HepG2 (cell line): Measurements from ENCODE around the gene KRT17. TPM values are rescaled to one million over a fixed set of nuclear protein-coding genes. Genes with fewer than 3 reads are reported as not detected.

Source experiments
- ASH2L ChIP-seq: fragments of 300-600, 200-600 bp; sonication (generic); IDR thresholded peaks from 2 replicates; pipeline ENCODE4 v1.7.0; 2017; ENCODE audit warnings: low read depth, mild to moderate bottlenecking, moderate library complexity, mixed read lengths, low read length; ENCODE audit not compliant: insufficient read length
- EP300 ChIP-seq, 3 experiments: sonication (generic) in 1 of 3; formaldehyde crosslinking in 1 of 3; IDR thresholded peaks; 2 replicates each; pipeline versions ENCODE4 v1.5.1 to v1.6.1; 2011 to 2020; ENCODE audit warnings: low read depth in 2 of 3, low read length in 2 of 3, borderline replicate concordance in 1 of 3, improper control_type of control experiment in 1 of 3, mild to moderate bottlenecking in 1 of 3, missing genetic modification reagents in 1 of 3, moderate library complexity in 1 of 3
- HNRNPH1 ChIP-seq: fragments of 200-400 bp; formaldehyde crosslinking; optimal IDR thresholded peaks from 2 replicates; pipeline ENCODE3; 2017; ENCODE audit warnings: mild to moderate bottlenecking, low read depth, low read length
- NR2C2 ChIP-seq: sonication (generic); formaldehyde crosslinking; IDR thresholded peaks from 2 replicates; pipeline ENCODE4 v1.4.0; 2020; ENCODE audit warnings: missing genetic modification reagents, mild to moderate bottlenecking, moderate library complexity, borderline replicate concordance
- PHF5A ChIP-seq: IDR thresholded peaks from one replicate; pipeline ENCODE4 v1.6.1; 2018; ENCODE audit warnings: low read depth, missing genetic modification reagents; ENCODE audit not compliant: unreplicated experiment
- POGK ChIP-seq: sonication (generic); formaldehyde crosslinking; conservative IDR thresholded peaks from 2 replicates; pipeline ENCODE4 v1.8.0; 2022; ENCODE audit warnings: mild to moderate bottlenecking, moderate library complexity, missing genetic modification reagents
- SALL2 ChIP-seq: sonication (generic); formaldehyde crosslinking; IDR thresholded peaks from 2 replicates; pipeline ENCODE4 v1.8.1; 2023; ENCODE audit warnings: mild to moderate bottlenecking, missing genetic modification reagents, inconsistent platforms
- STAT6 ChIP-seq: sonication (generic); formaldehyde crosslinking; IDR thresholded peaks from 2 replicates; pipeline ENCODE4 v1.4.0; 2020; ENCODE audit warnings: missing genetic modification reagents, mild to moderate bottlenecking, borderline replicate concordance
- WIZ ChIP-seq: sonication (generic); formaldehyde crosslinking; IDR thresholded peaks from 2 replicates; pipeline ENCODE4 v1.5.1; 2020; ENCODE audit warnings: mild to moderate bottlenecking, missing genetic modification reagents
- ZFP82 ChIP-seq: sonication (generic); formaldehyde crosslinking; IDR thresholded peaks from 2 replicates; pipeline ENCODE4 v1.5.1; 2020; ENCODE audit warnings: mild to moderate bottlenecking, missing genetic modification reagents, borderline replicate concordance
- ZMYM2 ChIP-seq: sonication (generic); formaldehyde crosslinking; IDR thresholded peaks from 2 replicates; pipeline ENCODE4 v1.8.0; 2022; ENCODE audit warnings: mild to moderate bottlenecking, missing genetic modification reagents
- ZNF296 ChIP-seq: sonication (generic); formaldehyde crosslinking; conservative IDR thresholded peaks from 2 replicates; pipeline ENCODE4 v1.5.0; 2020; ENCODE audit warnings: mild to moderate bottlenecking, missing genetic modification reagents
- ZNF432 ChIP-seq: sonication (generic); formaldehyde crosslinking; IDR thresholded peaks from 2 replicates; pipeline ENCODE4 v1.5.0; 2020; ENCODE audit warnings: missing genetic modification reagents, mild to moderate bottlenecking, borderline replicate concordance
- ZNF547 ChIP-seq: sonication (generic); formaldehyde crosslinking; IDR thresholded peaks from 2 replicates; pipeline ENCODE4 v1.5.1; 2020; ENCODE audit warnings: mild to moderate bottlenecking, missing genetic modification reagents
- ZNF644 ChIP-seq: IDR thresholded peaks from 2 replicates; pipeline ENCODE4 v1.6.1; 2016; ENCODE audit warnings: low read depth
- ZSCAN9 ChIP-seq: IDR thresholded peaks from 2 replicates; pipeline ENCODE4 v1.6.1; 2016; ENCODE audit warnings: borderline replicate concordance
- polyA plus RNA-seq, 8 experiments: library from polyadenylated mRNA; depleted of rRNA in 3 of 8; stranded (reverse) in 7 of 8; unstranded in 1 of 8; fragments of >200 nt; fragmentation: Illumina TruSeq in 4 of 8; extraction: Trizol in 4 of 8; gene quantifications; 2 replicates each; pipeline versions ENCODE4 v1.2.1 to v1.2.3, GENCODE V29; 2011 to 2016; ENCODE audit warnings: low read depth in 4 of 8, missing spikeins in 1 of 8, mixed read lengths in 1 of 8; ENCODE audit not compliant: insufficient read depth in 1 of 8
- total RNA-seq, 5 experiments: library from RNA; depleted of rRNA; stranded (reverse); fragments of >200 nt; fragmentation: Illumina TruSeq; extraction: Trizol; gene quantifications; 2 replicates each; pipeline ENCODE4 v1.2.3, GENCODE V29; 2016; ENCODE audit warnings: low read depth in 1 of 5
- TF ChIP-seq, protein P1 (sequence below): sonication (generic); formaldehyde crosslinking; IDR thresholded peaks from 2 replicates; pipeline ENCODE4 v1.4.0; 2020; ENCODE audit warnings: mild to moderate bottlenecking, missing genetic modification reagents
- TF ChIP-seq, protein P2 (sequence below): sonication (generic); formaldehyde crosslinking; IDR thresholded peaks from 2 replicates; pipeline ENCODE4 v1.5.0; 2020; ENCODE audit warnings: mild to moderate bottlenecking, low read depth, missing genetic modification reagents, borderline replicate concordance
- TF ChIP-seq, protein P3 (sequence below): sonication (generic); formaldehyde crosslinking; IDR thresholded peaks from 2 replicates; pipeline ENCODE4 v1.4.0; 2020; ENCODE audit warnings: mild to moderate bottlenecking, missing genetic modification reagents
- TF ChIP-seq, protein P4 (sequence below): sonication (generic); formaldehyde crosslinking; IDR thresholded peaks from 2 replicates; pipeline ENCODE4 v1.4.0; 2020; ENCODE audit warnings: missing genetic modification reagents

The KRT17 gene
- total and polyA plus RNA-seq, 2 of the 13 experiments (the other 11 are each of a cell fraction or from before 2014, with no cell fraction given): 0.38 to 0.82 TPM

DNA sequence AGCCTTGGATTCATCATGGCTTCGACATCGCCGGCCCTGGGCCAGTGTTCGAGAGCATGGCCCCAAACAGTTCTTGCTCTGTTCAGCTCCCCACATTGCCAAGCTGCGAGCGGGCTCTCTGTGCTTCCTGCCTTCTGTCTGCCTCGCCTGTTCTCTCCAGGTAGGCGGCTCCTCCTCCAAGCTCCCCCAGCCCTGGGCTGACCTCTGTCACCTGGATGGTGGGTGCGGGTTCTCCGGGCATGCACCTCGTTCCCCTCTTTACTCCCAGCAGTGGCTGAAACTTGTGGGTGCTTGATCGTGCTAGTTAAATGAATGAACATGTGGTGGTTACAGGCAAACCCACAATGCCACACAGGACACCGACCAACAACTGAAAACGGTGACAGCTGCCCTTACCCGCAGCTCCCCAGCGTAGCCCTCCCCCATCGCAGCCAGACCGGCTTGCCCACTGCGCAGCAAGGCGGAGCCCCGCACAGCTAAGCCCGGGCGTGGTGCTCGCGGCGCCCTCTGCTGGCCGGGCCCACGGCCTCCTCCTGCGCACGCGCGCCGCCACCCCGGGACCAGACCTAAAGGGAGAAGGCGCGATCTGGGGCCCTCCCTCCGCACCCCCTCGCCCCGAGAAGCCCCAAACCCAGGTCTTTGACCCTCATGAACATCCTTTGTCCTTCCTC lies 41.3 kb upstream of the KRT17 start (continued):
- TF ChIP-seq POGK (peak; percentile 59; the same call in 1 of the 2 replicates), WIZ (CRISPR knock-in tag) (0 out of 2 replicates have a peak, but pooled peaks have one; percentile 68), ZFP82 (CRISPR knock-in tag) (no peak; the same call in 1 of the 2 replicates), ZNF296 (CRISPR knock-in tag) (no peak), ZNF432 (CRISPR knock-in tag) (no peak), ZNF644 (CRISPR knock-in tag) (peak; percentile 51; the same call in 1 of the 2 replicates), PHF5A (no peak), EP300 (IDR thresholded peaks at IDR 0.05; ENCODE audit: low read depth in 2 of 2, low read length in 2 of 2) (no peak), EP300 (CRISPR knock-in tag; IDR thresholded peaks at IDR 0.05; ENCODE audit: borderline replicate concordance) (peak; percentile 17; the same call in 1 of the 2 replicates), NR2C2 (CRISPR knock-in tag) (no peak), ZNF547 (CRISPR knock-in tag) (no peak; the same call in 1 of the 2 replicates), HNRNPH1 (no peak), ZMYM2 (peak; percentile 22; the same call in 1 of the 2 replicates), ASH2L (no peak), ZSCAN9 (CRISPR knock-in tag) (no peak), STAT6 (CRISPR knock-in tag) (no peak; the same call in 1 of the 2 replicates), SALL2 (CRISPR knock-in tag) (peak; percentile 40; the same call in 1 of the 2 replicates)
- TF ChIP-seq, protein P1, sequence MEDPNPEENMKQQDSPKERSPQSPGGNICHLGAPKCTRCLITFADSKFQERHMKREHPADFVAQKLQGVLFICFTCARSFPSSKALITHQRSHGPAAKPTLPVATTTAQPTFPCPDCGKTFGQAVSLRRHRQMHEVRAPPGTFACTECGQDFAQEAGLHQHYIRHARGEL: no peak
- TF ChIP-seq, protein P2, sequence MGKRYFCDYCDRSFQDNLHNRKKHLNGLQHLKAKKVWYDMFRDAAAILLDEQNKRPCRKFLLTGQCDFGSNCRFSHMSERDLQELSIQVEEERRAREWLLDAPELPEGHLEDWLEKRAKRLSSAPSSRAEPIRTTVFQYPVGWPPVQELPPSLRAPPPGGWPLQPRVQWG (CRISPR knock-in tag): no peak
- TF ChIP-seq, protein P3, sequence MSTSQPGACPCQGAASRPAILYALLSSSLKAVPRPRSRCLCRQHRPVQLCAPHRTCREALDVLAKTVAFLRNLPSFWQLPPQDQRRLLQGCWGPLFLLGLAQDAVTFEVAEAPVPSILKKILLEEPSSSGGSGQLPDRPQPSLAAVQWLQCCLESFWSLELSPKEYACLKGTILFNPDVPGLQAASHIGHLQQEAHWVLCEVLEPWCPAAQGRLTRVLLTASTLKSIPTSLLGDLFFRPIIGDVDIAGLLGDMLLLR (CRISPR knock-in tag): peak; percentile 70; the same call in 1 of the 2 replicates
- TF ChIP-seq, protein P4, sequence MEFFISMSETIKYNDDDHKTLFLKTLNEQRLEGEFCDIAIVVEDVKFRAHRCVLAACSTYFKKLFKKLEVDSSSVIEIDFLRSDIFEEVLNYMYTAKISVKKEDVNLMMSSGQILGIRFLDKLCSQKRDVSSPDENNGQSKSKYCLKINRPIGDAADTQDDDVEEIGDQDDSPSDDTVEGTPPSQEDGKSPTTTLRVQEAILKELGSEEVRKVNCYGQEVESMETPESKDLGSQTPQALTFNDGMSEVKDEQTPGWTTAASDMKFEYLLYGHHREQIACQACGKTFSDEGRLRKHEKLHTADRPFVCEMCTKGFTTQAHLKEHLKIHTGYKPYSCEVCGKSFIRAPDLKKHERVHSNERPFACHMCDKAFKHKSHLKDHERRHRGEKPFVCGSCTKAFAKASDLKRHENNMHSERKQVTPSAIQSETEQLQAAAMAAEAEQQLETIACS: no peak
